Activated CD4-positive, CD25-positive, alpha-beta regulatory T cell treated with anti-CD3 and anti-CD28 coated beads, Interleukin-2, amount 50 U/mL, for 16 hours (primary cell): ENCODE data around the gene SND1.
"Not testable (repeated sequence)": the region's sequence is repeated elsewhere in the genome, so short reads cannot be mapped to it uniquely, and the experiment has no call there.

Experiments
- DNase-seq: peaks from one replicate; pipeline ENCODE4 v3.0.0-alpha.2; 2020; ENCODE audit warnings: low read depth, low spot score

The SND1 gene

GRCh38 chr7:127828843-127829500 is 177.0 kb downstream of the SND1 start:
- no peak for DNase-seq

- DNase-seq, result no peak
Observed at GRCh38 chr7:127831318-127832219, 179.6 kb downstream of the SND1 start.

GRCh38 chr7:127832592-127832991 is 180.6 kb downstream of the SND1 start:
- DNase-seq, result no peak

GRCh38 chr7:127833641-127834040 is 181.6 kb downstream of the SND1 start:
- DNase-seq, result no peak

GRCh38 chr7:127835679-127836078 is 183.7 kb downstream of the SND1 start:
- DNase-seq, result no peak

- not testable (repeated sequence) for DNase-seq
Observed at GRCh38 chr7:127837816-127838410, 185.9 kb downstream of the SND1 start.

GRCh38 chr7:127838816-127839415 is 186.9 kb downstream of the SND1 start:
- DNase-seq, result no peak

GRCh38 chr7:127840226-127840951 is 188.4 kb downstream of the SND1 start:
- DNase-seq, result no peak

- DNase-seq, result no peak
Observed at GRCh38 chr7:127844165-127844564, 192.2 kb downstream of the SND1 start.

GRCh38 chr7:127844707-127845331 is 192.8 kb downstream of the SND1 start:
- DNase-seq, result no peak

GRCh38 chr7:127845522-127846214 is 193.7 kb downstream of the SND1 start:
- no peak for DNase-seq

- DNase-seq, result no peak
Observed at GRCh38 chr7:127847641-127848040, 195.6 kb downstream of the SND1 start.

- DNase-seq, result no peak
Observed at GRCh38 chr7:127848241-127848640, 196.2 kb downstream of the SND1 start.

- DNase-seq, result no peak
Observed at GRCh38 chr7:127850195-127850594, 198.2 kb downstream of the SND1 start.

- DNase-seq, result no peak
Observed at GRCh38 chr7:127854383-127854782, 202.4 kb downstream of the SND1 start.

- no peak for DNase-seq
Observed at GRCh38 chr7:127857464-127857841, 205.5 kb downstream of the SND1 start.

- no peak for DNase-seq
Observed at GRCh38 chr7:127858091-127858914, 206.3 kb downstream of the SND1 start.

GRCh38 chr7:127858915-127859189 is 206.9 kb downstream of the SND1 start:
- no peak for DNase-seq

GRCh38 chr7:127859330-127859729 is 207.3 kb downstream of the SND1 start:
- no peak for DNase-seq

GRCh38 chr7:127862525-127862924 is 210.5 kb downstream of the SND1 start:
- no peak for DNase-seq
